Mucosa of stomach (tissue), 1 donor: ENCODE measurements around the gene ODAD2.
"Not testable (repeated sequence)": the region's sequence is repeated elsewhere in the genome, so short reads cannot be mapped to it uniquely, and the experiment has no call there.

Experiments used
- H3K27me3 ChIP-seq: one replicate; pipeline ENCODE4 v1.7.0; 2013; ENCODE audit warnings: mild to moderate bottlenecking, low read length; ENCODE audit not compliant: control insufficient read depth, insufficient read depth
- H3K36me3 ChIP-seq: one replicate; pipeline ENCODE4 v1.7.0; 2013; ENCODE audit warnings: low read length; ENCODE audit not compliant: control insufficient read depth, insufficient read depth
- H3K4me1 ChIP-seq: one replicate; pipeline ENCODE4 v1.7.0; 2013; ENCODE audit warnings: mild to moderate bottlenecking, low read length; ENCODE audit not compliant: control insufficient read depth, insufficient read depth
- H3K4me3 ChIP-seq: one replicate; pipeline ENCODE4 v1.7.0; 2013; ENCODE audit warnings: low read length
- H3K9ac ChIP-seq: one replicate; pipeline ENCODE4 v1.7.0; 2013; ENCODE audit warnings: mild to moderate bottlenecking, low read length, moderate library complexity
- H3K9me3 ChIP-seq: one replicate; pipeline ENCODE4 v1.7.0; 2013; ENCODE audit warnings: mild to moderate bottlenecking, low read length, moderate library complexity; ENCODE audit not compliant: control insufficient read depth
- donor health status: Pancreatic carcinoma.

Gene ODAD2

GRCh38 chr10:27950242-27950564, 48.7 kb downstream of the ODAD2 start:
- no peaks in the 10 kb centered on the region for H3K9me3 ChIP-seq
- no peak overlapping the region for H3K4me3 ChIP-seq
- H3K27me3 ChIP-seq: no peaks in the 10 kb centered on the region
- no peaks in the 10 kb centered on the region for H3K4me1 ChIP-seq
- H3K36me3 ChIP-seq: no peaks in the 10 kb centered on the region
- H3K9ac ChIP-seq: no peak overlapping the region

GRCh38 chr10:27949528-27950241, 49.2 kb downstream of the ODAD2 start:
- no peak overlapping the region for H3K9ac ChIP-seq
- H3K4me1 ChIP-seq: no peaks in the 10 kb centered on the region
- H3K36me3 ChIP-seq: no peaks in the 10 kb centered on the region
- H3K4me3 ChIP-seq: no peak overlapping the region
- no peaks in the 10 kb centered on the region for H3K27me3 ChIP-seq
- H3K9me3 ChIP-seq: no peaks in the 10 kb centered on the region

GRCh38 chr10:27948186-27948585, 50.7 kb downstream of the ODAD2 start:
- Histone ChIP-seq H3K27me3 (no peaks in the 10 kb centered on the region), H3K9me3 (no peaks in the 10 kb centered on the region), H3K4me1 (no peaks in the 10 kb centered on the region), H3K36me3 (no peaks in the 10 kb centered on the region), H3K4me3 (no peak overlapping the region), H3K9ac (no peak overlapping the region)

- Histone ChIP-seq H3K36me3 (no peaks in the 10 kb centered on the region), H3K4me1 (no peaks in the 10 kb centered on the region), H3K4me3 (no peak overlapping the region), H3K9me3 (no peaks in the 10 kb centered on the region), H3K27me3 (no peaks in the 10 kb centered on the region), H3K9ac (no peak overlapping the region)
Measured at GRCh38 chr10:27947540-27947939, 51.3 kb downstream of the ODAD2 start.

GRCh38 chr10:27944005-27944404, 54.9 kb downstream of the ODAD2 start:
- H3K4me1 ChIP-seq: no peaks in the 10 kb centered on the region
- H3K4me3 ChIP-seq: no peak overlapping the region
- H3K9me3 ChIP-seq: no peaks in the 10 kb centered on the region

GRCh38 chr10:27914888-27915287, 84.0 kb downstream of the ODAD2 start:
- Histone ChIP-seq H3K4me1 (no peaks in the 10 kb centered on the region), H3K9me3 (no peaks in the 10 kb centered on the region), H3K36me3 (no peaks in the 10 kb centered on the region), H3K27me3 (no peaks in the 10 kb centered on the region), H3K4me3 (no peak overlapping the region), H3K9ac (no peak overlapping the region)

More at GRCh38 chr10:27944005-27944404, 54.9 kb downstream of the ODAD2 start:
- Histone ChIP-seq H3K27me3 (no peaks in the 10 kb centered on the region), H3K9ac (no peak overlapping the region), H3K36me3 (no peaks in the 10 kb centered on the region)

- no peak overlapping the region for H3K9ac ChIP-seq
- H3K27me3 ChIP-seq: no peaks in the 10 kb centered on the region
- no peaks in the 10 kb centered on the region for H3K4me1 ChIP-seq
- H3K9me3 ChIP-seq: no peaks in the 10 kb centered on the region
- H3K4me3 ChIP-seq: no peak overlapping the region
- H3K36me3 ChIP-seq: no peaks in the 10 kb centered on the region
Measured at GRCh38 chr10:27912231-27912630, 86.6 kb downstream of the ODAD2 start.

- no peak overlapping the region for H3K9ac ChIP-seq
- H3K36me3 ChIP-seq: no peaks in the 10 kb centered on the region
- H3K4me3 ChIP-seq: no peak overlapping the region
- no peaks in the 10 kb centered on the region for H3K4me1 ChIP-seq
- no peaks in the 10 kb centered on the region for H3K27me3 ChIP-seq
- H3K9me3 ChIP-seq: no peaks in the 10 kb centered on the region
Measured at GRCh38 chr10:27911539-27911938, 87.3 kb downstream of the ODAD2 start.

GRCh38 chr10:27911011-27911410, 87.9 kb downstream of the ODAD2 start:
- no peak overlapping the region for H3K9ac ChIP-seq
- H3K9me3 ChIP-seq: no peaks in the 10 kb centered on the region
- H3K4me1 ChIP-seq: no peaks in the 10 kb centered on the region
- no peak overlapping the region for H3K4me3 ChIP-seq
- H3K36me3 ChIP-seq: no peaks in the 10 kb centered on the region
- no peaks in the 10 kb centered on the region for H3K27me3 ChIP-seq

GRCh38 chr10:27908231-27908630, 90.6 kb downstream of the ODAD2 start:
- Histone ChIP-seq H3K4me3 (no peak overlapping the region), H3K9ac (no peak overlapping the region), H3K4me1 (no peaks in the 10 kb centered on the region)

GRCh38 chr10:27899485-27899884, 99.4 kb downstream of the ODAD2 start:
- H3K9me3 ChIP-seq, H3K27me3 ChIP-seq, H3K9ac ChIP-seq, H3K4me3 ChIP-seq, H3K36me3 ChIP-seq, H3K4me1 ChIP-seq: not testable (repeated sequence)

More at GRCh38 chr10:27908231-27908630, 90.6 kb downstream of the ODAD2 start:
- Histone ChIP-seq H3K9me3 (no peaks in the 10 kb centered on the region), H3K36me3 (no peaks in the 10 kb centered on the region), H3K27me3 (no peaks in the 10 kb centered on the region)

- no peaks in the 10 kb centered on the region for H3K36me3 ChIP-seq
- H3K9me3 ChIP-seq: no peaks in the 10 kb centered on the region
- H3K4me3 ChIP-seq: no peak overlapping the region
Measured at GRCh38 chr10:27899058-27899457, 99.8 kb downstream of the ODAD2 start.

More at GRCh38 chr10:27899058-27899457, 99.8 kb downstream of the ODAD2 start:
- H3K27me3 ChIP-seq: no peaks in the 10 kb centered on the region
- H3K9ac ChIP-seq: no peak overlapping the region
- peaks cover 6% of the 10 kb centered on the region for H3K4me1 ChIP-seq
